OCI-LY1 (cell line): Measurements from ENCODE around the gene KLHL25.

Source experiments
- CTCF ChIP-seq: fragments of 200-600 bp; sonication (generic), shearing (Covaris generic); IDR thresholded peaks from 2 replicates; pipeline ENCODE4 v1.5.1; 2017; ENCODE audit warnings: mild to moderate bottlenecking, antibody characterized with exemption, low read length, moderate library complexity, mixed read lengths
- EZH2 ChIP-seq: fragments of 200-600 bp; sonication (generic), shearing (Covaris generic); IDR thresholded peaks from 2 replicates; pipeline ENCODE4 v1.8.0; 2017; ENCODE audit warnings: borderline replicate concordance, mixed run types, mild to moderate bottlenecking, antibody characterized with exemption, low read length, moderate library complexity, mixed read lengths

DNA sequence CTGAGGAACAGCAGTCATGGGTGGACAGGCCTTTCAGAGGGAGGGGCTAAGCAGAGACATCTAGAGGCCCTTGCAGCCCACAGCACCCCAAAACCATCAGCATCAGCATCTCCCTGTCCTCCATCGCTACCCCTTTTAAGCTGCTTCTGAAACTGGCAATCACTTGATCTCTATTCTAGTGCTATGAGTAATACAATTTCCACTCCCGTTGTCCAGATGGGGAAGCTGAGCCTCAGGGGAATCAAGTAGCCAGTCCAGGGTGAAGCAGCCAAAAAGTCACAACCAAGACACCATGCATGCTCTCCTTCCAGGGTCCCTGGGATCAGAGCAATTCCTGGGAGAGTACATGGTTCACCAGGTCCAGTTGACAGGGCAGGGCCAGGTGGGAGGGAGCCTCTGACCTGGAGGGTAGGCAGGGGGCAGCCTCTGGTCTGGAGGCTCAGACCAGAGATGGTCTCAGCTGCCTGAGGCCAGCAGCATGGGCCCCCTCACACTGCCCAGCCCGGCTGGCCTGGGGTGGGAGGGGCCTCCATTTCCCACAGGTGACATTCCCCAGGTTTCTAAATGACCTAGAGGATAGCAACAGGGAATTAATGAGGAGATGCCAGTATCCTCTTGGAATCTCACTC lies 30.0 kb downstream of the KLHL25 start:
- TF ChIP-seq CTCF, result no peak
- TF ChIP-seq EZH2, result no peak
